ENCODE measurements around the gene ANXA2R. TPM values are rescaled to one million over a fixed set of nuclear protein-coding genes. Genes with fewer than 3 reads are reported as not detected.

ANXA2R gene
- total and polyA plus RNA-seq, 2 of the 13 experiments (the other 11 are each of a cell fraction or from before 2014, with no cell fraction given): 0.95 to 1.3 TPM

- TF ChIP-seq NAIF1 (CRISPR knock-in tag; IDR thresholded peaks at IDR 0.05; ENCODE audit: borderline replicate concordance) (no peak), NBN (conservative IDR thresholded peaks at IDR 0.05) (no peak), ZNF7 (CRISPR knock-in tag; IDR thresholded peaks at IDR 0.05) (no peak), ZBTB44 (CRISPR knock-in tag; IDR thresholded peaks at IDR 0.05) (no peak), ZNF121 (CRISPR knock-in tag; IDR thresholded peaks at IDR 0.05) (no peak), NR2C2 (CRISPR knock-in tag; IDR thresholded peaks at IDR 0.05; ENCODE audit: borderline replicate concordance) (0 out of 2 replicates have a peak, but pooled peaks have one; percentile 29), TEAD2 (CRISPR knock-in tag; IDR thresholded peaks at IDR 0.05) (0 out of 2 replicates have a peak, but pooled peaks have one; percentile 1), NFE2L1 (CRISPR knock-in tag; IDR thresholded peaks at IDR 0.05; ENCODE audit: borderline replicate concordance) (no peak), MAFF (IDR thresholded peaks at IDR 0.05; ENCODE audit: low read depth, low read length) (peak; percentile 20; the same call in 1 of the 2 replicates), PRMT3 (CRISPR knock-in tag; IDR thresholded peaks at IDR 0.05; ENCODE audit: borderline replicate concordance, low read depth) (no peak), HOMEZ (CRISPR knock-in tag; IDR thresholded peaks at IDR 0.05; ENCODE audit: low read depth) (peak; percentile 24; the same call in 1 of the 2 replicates), ZNF570 (CRISPR knock-in tag; IDR thresholded peaks at IDR 0.05; ENCODE audit: borderline replicate concordance) (no peak), RAD51 (IDR thresholded peaks at IDR 0.05; ENCODE audit: borderline replicate concordance) (no peak), ARID2 (CRISPR knock-in tag; IDR thresholded peaks at IDR 0.05; ENCODE audit: borderline replicate concordance) (peak; percentile 77; the same call in 1 of the 2 replicates), ATF5 (CRISPR knock-in tag; IDR thresholded peaks at IDR 0.05; ENCODE audit: low read depth) (no peak), ZNF430 (CRISPR knock-in tag; IDR thresholded peaks at IDR 0.05) (no peak; the same call in 1 of the 2 replicates), ZNF468 (CRISPR knock-in tag; IDR thresholded peaks at IDR 0.05) (no peak), MIER3 (CRISPR knock-in tag; IDR thresholded peaks at IDR 0.05; ENCODE audit: borderline replicate concordance) (no peak), NFAT5 (CRISPR knock-in tag; IDR thresholded peaks at IDR 0.05) (0 out of 2 replicates have a peak, but pooled peaks have one; percentile 31), ELF3 (CRISPR knock-in tag; IDR thresholded peaks at IDR 0.05) (peak; percentile 68)
Observed at GRCh38 chr5:43066799-43067741, 27.0 kb upstream of the ANXA2R start (continued).
